AG04449 (cell line): ENCODE measurements around the gene GALNT16.
"Not testable (repeated sequence)": the region's sequence is repeated elsewhere in the genome, so short reads cannot be mapped to it uniquely, and the experiment has no call there.

Experiments used
- CTCF ChIA-PET: fragments of 350-600 bp; formaldehyde crosslinking; extraction: SDS; loops from one replicate; lab custom pipeline; 2021; ENCODE audit warnings: antibody characterized with exemption; lab: Yijun Ruan, JAX
- POLR2A ChIA-PET: fragments of 400-600, 350-600 bp; formaldehyde crosslinking; extraction: SDS; loops from one replicate; lab custom pipeline; 2020; ENCODE audit warnings: antibody characterized with exemption, inconsistent platforms; lab: Yijun Ruan, JAX
- DNase-seq: peaks from one replicate; pipeline ENCODE4 v3.0.0-alpha.2; 2010; ENCODE audit warnings: low read depth, low spot score
- H3K4me3 ChIP-seq: 2 replicates; pipeline ENCODE4 v1.5.1; 2011; ENCODE audit warnings: low read depth, mild to moderate bottlenecking, control low read depth, low read length
- CTCF ChIP-seq: IDR thresholded peaks from one replicate; pipeline ENCODE4 v1.5.1; 2011; ENCODE audit warnings: mild to moderate bottlenecking, moderate library complexity, low read length, control low read depth, inconsistent platforms; ENCODE audit not compliant: insufficient read depth; ENCODE audit errors: missing control alignments

Gene GALNT16

GRCh38 chr14:69270795-69271708, 11.1 kb downstream of the GALNT16 start:
- no peak for TF ChIP-seq CTCF
- H3K4me3 ChIP-seq: no peak overlapping the region
- DNase-seq: no peak
- ChIA-PET POLR2A (no interaction called here), CTCF (interaction anchor here (2.7 kb wide), 1 partner anchor 17 kb away, joined by 8 read pairs; no protein-coding TSS in a partner anchor)

- TF ChIP-seq CTCF: no peak
- H3K4me3 ChIP-seq: no peak overlapping the region
- ChIA-PET CTCF (no interaction called here), POLR2A (no interaction called here)
- DNase-seq: no peak
These were observed 14.4 kb downstream of the GALNT16 start for GRCh38 chr14:69274321-69274720.

GRCh38 chr14:69275331-69275730, 15.4 kb downstream of the GALNT16 start:
- CTCF ChIA-PET: interaction anchor here (2.1 kb wide), 1 partner anchor 13 kb away, joined by 7 read pairs; no protein-coding TSS in a partner anchor
- DNase-seq: no peak
- POLR2A ChIA-PET: no interaction called here
- TF ChIP-seq CTCF: no peak
- H3K4me3 ChIP-seq: no peak overlapping the region

GRCh38 chr14:69277356-69277755, 17.4 kb downstream of the GALNT16 start:
- DNase-seq, CTCF ChIA-PET, POLR2A ChIA-PET, H3K4me3 ChIP-seq: not testable (repeated sequence)

GRCh38 chr14:69280746-69281291, 20.9 kb downstream of the GALNT16 start:
- CTCF ChIA-PET: interaction anchor here (1.2 to 1.5 kb wide), 3 partner anchors 11 to 299 kb away, joined by 3 to 5 read pairs (median 3); no protein-coding TSS in a partner anchor
- TF ChIP-seq CTCF: no peak
- no peak overlapping the region for H3K4me3 ChIP-seq
- POLR2A ChIA-PET: no interaction called here
- no peak for DNase-seq

- no peak overlapping the region for H3K4me3 ChIP-seq
- POLR2A ChIA-PET: no interaction called here
- no peak for DNase-seq
- no peak for TF ChIP-seq CTCF
- CTCF ChIA-PET: interaction anchor here (1.2 to 1.5 kb wide), 4 partner anchors 12 to 299 kb away, joined by 3 to 5 read pairs (median 3); no protein-coding TSS in a partner anchor
These were observed 21.7 kb downstream of the GALNT16 start for GRCh38 chr14:69281450-69282169.
